Measurements from ENCODE around the gene RPS3A. TPM values are rescaled to one million over a fixed set of nuclear protein-coding genes. Genes with fewer than 3 reads are reported as not detected.

RPS3A gene
- total RNA-seq, 1 donor from 2014 or later, result 1,077 TPM

DNA sequence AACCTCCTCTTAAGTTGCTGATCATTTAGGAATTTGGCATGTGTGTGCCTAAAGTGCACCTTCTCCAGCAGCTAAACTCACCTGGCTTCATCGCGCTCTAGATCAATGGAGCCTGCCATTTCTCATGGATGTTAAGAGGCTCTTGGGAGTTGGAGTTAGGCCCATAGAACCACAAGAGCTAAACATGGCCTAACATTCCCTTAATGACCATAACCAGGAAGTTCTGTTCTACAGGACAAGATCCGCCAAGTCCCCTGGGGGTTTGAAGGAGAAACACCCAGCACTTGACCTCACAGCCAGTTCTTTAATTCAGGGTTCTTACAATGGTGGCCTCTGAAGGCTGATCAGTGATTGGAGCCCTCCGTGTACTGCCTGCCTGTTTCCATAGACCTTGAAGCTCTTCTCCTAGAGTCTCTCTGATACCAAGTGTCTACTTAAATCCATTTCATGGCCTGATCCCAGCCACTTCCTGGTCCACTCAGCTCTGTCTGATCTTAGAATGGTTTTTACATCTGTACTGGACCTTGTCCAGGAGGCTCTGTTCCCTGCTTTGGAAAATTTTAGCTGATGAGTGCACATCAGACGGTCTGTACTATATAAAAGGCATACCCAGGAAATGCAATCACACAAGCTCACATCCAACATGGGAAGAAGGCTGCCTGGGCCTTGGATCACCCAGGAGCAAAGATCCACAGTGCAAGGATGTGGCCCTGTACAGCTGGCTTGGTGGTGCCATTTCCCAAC lies 45.1 kb downstream of the RPS3A start:
- H3K9me3 Mint-ChIP-seq (ENCODE audit: low read depth), result no peaks in the 10 kb centered on the region
- peaks cover 10% of the 10 kb centered on the region for H3K36me3 Mint-ChIP-seq (ENCODE audit: low read depth)
- no peak for DNase-seq (ENCODE audit: low spot score)
- no peak overlapping the region for H3K27ac Mint-ChIP-seq (ENCODE audit: unreplicated experiment)
- H3K4me3 Mint-ChIP-seq (ENCODE audit: unreplicated experiment), result no peak overlapping the region
- no peaks in the 10 kb centered on the region for H3K4me1 Mint-ChIP-seq (ENCODE audit: low read depth)
- no peak for TF ChIP-seq CTCF (IDR thresholded peaks at IDR 0.05)
- H3K27me3 Mint-ChIP-seq (ENCODE audit: low read depth), result no peaks in the 10 kb centered on the region

DNA sequence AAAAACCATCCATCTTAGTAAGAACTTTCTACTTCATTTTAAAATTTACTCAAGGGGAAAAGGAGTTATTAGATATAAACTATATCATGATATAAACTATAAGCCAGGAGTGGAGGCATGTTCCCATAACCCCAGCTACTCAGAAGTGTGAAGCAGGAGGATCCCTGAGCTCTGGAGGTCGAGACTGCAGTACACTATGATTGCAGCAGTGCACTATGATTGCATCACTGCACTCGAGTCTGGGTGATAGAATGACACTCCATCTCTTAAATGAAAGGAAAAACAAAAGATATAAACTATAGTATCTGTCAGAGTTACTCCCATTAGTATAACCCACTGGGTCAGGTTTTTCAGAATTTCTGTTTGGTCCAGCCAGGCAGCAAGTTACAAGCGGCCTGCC lies 47.6 kb downstream of the RPS3A start:
- TF ChIP-seq CTCF (IDR thresholded peaks at IDR 0.05), result no peak
- H3K27me3 Mint-ChIP-seq (ENCODE audit: low read depth), result no peaks in the 10 kb centered on the region
- H3K36me3 Mint-ChIP-seq (ENCODE audit: low read depth), result peaks cover 7% of the 10 kb centered on the region
- no peak for DNase-seq (ENCODE audit: low spot score)
- H3K4me1 Mint-ChIP-seq (ENCODE audit: low read depth), result no peaks in the 10 kb centered on the region
- no peaks in the 10 kb centered on the region for H3K9me3 Mint-ChIP-seq (ENCODE audit: low read depth)
- H3K4me3 Mint-ChIP-seq (ENCODE audit: unreplicated experiment), result no peak overlapping the region
- no peak overlapping the region for H3K27ac Mint-ChIP-seq (ENCODE audit: unreplicated experiment)

DNA sequence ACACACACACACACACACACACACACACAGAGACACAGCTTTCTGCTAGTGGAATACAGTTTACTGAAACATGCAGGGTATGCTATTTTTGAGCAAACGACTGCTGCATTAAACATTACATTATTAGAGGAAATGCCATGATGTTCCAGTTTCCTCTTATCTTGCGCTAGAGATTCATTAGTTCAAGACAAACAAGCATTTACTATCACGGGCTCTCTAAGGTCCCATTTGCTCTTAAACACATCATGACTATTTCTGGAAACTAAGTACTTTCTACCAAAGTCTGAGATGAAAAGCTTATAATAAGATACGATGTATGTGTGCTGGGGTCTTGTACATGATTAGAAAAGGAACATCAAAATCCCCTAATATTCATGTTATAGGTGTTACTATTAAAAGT lies 48.8 kb downstream of the RPS3A start:
- H3K4me1 Mint-ChIP-seq (ENCODE audit: low read depth), result no peaks in the 10 kb centered on the region
- H3K4me3 Mint-ChIP-seq (ENCODE audit: unreplicated experiment), result no peak overlapping the region
- no peak for TF ChIP-seq CTCF (IDR thresholded peaks at IDR 0.05)
- no peaks in the 10 kb centered on the region for H3K27me3 Mint-ChIP-seq (ENCODE audit: low read depth)
- no peaks in the 10 kb centered on the region for H3K9me3 Mint-ChIP-seq (ENCODE audit: low read depth)
- no peak overlapping the region for H3K27ac Mint-ChIP-seq (ENCODE audit: unreplicated experiment)
- H3K36me3 Mint-ChIP-seq (ENCODE audit: low read depth), result peaks cover 7% of the 10 kb centered on the region
- DNase-seq (ENCODE audit: low spot score), result no peak

DNA sequence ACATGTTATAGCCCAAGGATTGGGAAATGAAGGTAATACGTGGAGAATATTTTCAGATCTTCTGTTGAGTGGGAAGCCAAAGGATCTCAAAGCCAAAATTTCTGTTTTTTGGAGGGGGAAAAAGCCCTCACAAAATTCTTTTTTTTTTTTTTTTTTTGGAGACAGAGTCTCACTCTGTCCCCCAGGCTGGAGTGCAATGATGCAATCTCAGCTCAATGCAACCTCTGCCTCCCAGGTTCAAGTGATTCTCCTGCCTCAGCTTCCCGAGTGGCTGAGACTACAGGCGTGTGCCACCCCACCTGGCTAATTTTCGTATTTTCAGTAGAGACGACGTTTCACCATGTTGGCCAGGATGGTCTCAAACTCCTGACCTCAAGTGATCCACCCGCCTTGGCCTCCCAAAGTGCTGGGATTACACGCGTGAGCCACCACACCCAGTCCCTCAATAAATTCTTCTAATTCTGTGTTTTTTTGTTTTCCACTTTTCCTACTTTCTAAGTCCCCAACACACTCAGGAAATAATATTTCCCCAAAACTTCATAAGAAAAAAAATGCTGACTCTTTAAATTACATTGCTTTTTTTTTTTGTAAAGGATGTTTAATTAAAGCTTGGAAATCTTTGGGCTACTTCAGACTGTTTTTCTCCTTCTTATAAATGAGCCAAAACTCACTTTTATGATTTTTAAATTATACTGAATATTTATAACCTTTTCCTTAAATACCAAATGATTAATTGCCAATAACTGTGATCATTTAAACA lies 51.6 kb downstream of the RPS3A start:
- peak overlapping the region; percentile 50 for H3K27ac Mint-ChIP-seq (ENCODE audit: unreplicated experiment)
- no peak for DNase-seq (ENCODE audit: low spot score)
- no peaks in the 10 kb centered on the region for H3K27me3 Mint-ChIP-seq (ENCODE audit: low read depth)
- peaks cover 3% of the 10 kb centered on the region for H3K4me1 Mint-ChIP-seq (ENCODE audit: low read depth)
- H3K4me3 Mint-ChIP-seq (ENCODE audit: unreplicated experiment), result no peak overlapping the region
- H3K9me3 Mint-ChIP-seq (ENCODE audit: low read depth), result no peaks in the 10 kb centered on the region
- no peak for TF ChIP-seq CTCF (IDR thresholded peaks at IDR 0.05)
- H3K36me3 Mint-ChIP-seq (ENCODE audit: low read depth), result peaks cover 4% of the 10 kb centered on the region

DNA sequence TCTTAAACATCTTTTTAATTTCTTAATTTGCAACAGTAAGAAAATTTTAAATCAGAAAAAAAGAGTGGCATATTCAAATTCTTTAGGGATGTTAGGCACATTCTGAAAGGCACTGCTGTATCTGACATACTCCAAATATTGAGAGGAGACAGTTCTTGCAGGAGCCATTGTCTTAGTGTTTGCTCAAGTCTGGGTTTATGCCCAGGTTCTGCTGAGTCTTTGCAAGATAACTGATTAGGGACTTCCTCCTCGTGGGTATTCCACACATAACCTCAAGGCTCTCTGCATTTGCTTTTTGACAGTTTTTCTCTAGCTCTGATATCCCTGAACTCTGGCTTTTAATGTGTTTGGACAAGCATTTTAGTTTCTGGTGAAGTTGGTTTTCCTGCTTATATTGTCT lies 52.6 kb downstream of the RPS3A start:
- Mint-ChIP-seq H3K9me3 (ENCODE audit: low read depth) (no peaks in the 10 kb centered on the region), H3K4me3 (ENCODE audit: unreplicated experiment) (no peak overlapping the region), H3K4me1 (ENCODE audit: low read depth) (peaks cover 3% of the 10 kb centered on the region), H3K27me3 (ENCODE audit: low read depth) (no peaks in the 10 kb centered on the region), H3K27ac (ENCODE audit: unreplicated experiment) (peak overlapping the region; percentile 8), H3K36me3 (ENCODE audit: low read depth) (peaks cover 6% of the 10 kb centered on the region)
- no peak for TF ChIP-seq CTCF (IDR thresholded peaks at IDR 0.05)
- no peak for DNase-seq (ENCODE audit: low spot score)
